HG02798 (cell line): ENCODE measurements around the gene FARP2.
"Not testable (repeated sequence)": the region's sequence is repeated elsewhere in the genome, so short reads cannot be mapped to it uniquely, and the experiment has no call there.

Experiments used
- ATAC-seq: cut with Tn5 transposase; IDR thresholded peaks from one replicate; pipeline ENCODE4 v1.9.1; 2021; ENCODE audit warnings: mild to moderate bottlenecking; ENCODE audit not compliant: unreplicated experiment, poor library complexity

Gene FARP2

DNA sequence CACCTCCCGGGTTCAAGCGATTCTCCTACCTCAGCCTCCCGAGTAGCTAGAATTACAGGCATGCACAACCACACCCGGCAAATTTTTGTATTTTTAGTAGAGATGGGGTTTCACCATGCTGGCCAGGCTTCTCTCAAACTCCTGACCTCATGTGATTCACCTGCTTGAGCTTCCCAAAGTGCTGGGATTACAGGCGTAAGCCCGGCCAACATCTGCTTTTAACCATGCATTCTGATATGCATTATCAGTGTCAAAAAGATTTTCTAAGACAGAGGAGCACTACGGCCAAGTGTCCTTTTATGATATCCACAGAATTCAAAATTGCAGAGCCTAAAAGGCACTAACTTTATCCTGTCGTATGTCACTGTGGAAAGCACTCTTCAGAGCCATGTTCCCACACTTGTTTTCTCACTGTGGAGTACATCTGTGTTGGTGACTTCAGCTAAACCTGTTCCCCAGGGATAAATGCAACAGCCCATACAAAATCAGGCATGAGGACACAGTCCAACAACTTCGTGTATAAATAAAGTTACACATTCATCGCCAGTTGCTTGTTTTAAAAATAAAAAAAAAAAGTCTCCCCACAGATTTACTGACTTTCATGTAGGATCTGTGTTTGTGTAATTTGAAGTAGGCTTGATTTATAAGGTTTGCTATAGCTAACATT, 95.9 kb downstream of the FARP2 start:
- ATAC-seq, result no peak

DNA sequence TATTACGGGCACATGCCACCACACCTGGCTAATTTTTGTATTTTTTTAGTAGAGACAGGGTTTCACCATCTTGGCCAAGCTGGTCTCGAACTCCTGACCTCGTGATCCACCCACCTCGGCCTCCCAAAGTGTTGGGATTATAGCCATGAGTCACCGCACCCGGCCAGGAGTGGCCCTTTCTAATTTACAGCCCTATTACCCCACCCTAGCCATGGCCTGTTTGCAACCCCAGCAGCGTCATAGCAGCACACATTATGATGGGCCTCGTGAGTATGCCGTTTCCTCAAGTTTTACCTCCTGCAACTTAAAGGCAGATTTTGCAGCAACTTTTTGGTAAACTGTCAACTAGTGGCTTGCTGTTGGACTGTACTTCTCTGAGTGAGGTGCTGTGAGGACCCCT, 97.8 kb downstream of the FARP2 start:
- not testable (repeated sequence) for ATAC-seq

DNA sequence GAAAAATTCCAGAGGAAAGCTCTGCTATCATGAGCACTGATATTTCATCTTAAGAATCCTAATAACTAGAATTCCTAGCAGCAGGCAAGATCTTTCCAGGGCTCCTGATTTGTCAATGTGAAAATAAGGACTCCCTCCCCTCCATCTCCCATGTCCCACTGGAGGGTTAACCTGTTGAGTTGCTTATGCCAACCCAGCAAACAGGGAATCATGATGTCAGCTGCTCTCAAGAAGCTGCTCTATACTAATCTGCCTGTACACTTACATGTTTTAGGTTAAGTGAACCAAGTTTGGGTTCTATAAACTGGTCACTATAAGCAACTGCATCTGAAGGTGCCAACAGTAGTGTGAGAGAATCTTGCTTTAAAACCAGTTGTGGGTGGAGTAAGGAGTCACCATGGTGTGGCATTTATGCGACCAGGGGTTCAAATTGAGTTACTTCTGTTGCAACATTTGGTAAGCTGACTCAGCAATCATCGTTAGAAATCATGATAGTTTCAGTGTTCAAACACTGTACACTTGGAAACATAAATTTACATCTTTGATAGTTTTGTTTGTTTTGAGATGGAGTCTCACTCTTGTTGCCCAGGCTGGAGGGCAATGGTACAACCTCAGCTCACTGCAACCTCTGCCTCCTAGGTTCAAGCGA, 98.9 kb downstream of the FARP2 start:
- no peak for ATAC-seq

DNA sequence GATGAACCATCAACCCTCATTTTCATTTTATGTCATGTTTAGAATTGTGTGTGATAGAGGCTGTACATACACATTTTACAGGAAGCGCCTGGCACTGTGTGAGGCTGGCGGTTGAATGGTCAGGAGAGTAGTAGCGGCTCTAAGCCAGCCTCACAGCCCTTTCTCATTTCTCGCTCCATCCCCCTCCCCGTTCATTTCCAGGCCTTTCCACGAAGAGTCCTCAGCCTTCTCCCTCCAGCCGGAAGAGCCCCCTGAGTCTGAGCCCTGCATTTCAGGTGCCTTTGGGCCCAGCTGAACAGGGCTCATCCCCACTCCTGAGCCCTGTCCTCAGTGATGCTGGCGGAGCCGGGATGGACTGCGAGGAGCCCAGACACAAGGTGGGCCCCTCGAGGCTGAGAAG, 100.5 kb downstream of the FARP2 start:
- ATAC-seq, result no peak

DNA sequence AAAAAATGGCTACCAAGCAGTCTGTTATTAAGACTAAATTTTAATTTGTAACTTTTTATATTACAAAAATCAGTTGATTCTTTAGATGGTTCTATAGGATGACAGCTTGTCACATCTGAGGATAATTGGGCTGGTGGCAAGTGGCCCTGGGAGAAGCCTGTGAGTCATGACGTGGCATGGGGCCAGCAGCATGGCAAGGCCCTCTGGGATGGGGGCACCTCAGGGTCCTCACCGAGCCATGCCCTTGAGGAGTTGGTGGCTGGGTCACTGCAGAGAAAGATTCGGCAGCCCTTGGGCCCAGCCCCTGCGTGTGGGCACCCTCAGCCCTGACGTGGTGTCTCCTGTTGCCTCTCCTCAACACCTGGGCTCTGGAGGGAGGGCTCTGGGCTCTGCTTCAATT, 102.6 kb downstream of the FARP2 start:
- no peak for ATAC-seq

DNA sequence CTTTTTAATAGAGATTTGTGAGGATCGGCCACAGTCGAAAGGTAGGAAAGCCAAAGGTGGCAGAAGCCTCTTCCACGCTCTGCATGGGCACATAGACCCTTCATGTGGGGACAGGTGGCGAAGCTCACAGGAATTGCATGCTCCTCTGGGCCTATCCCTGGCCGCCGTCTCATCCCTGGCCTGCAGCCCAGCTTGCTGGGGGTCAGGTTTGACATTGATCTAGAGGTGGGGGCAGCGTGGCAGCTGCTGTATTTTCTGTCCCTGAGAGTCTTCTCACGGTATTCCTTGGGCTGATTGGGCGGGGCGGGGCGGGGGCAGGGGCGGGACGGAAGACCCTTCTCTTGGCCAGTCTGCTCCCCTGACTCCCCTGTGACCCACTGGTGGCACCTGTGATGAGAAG, 103.4 kb downstream of the FARP2 start:
- ATAC-seq, result no peak

DNA sequence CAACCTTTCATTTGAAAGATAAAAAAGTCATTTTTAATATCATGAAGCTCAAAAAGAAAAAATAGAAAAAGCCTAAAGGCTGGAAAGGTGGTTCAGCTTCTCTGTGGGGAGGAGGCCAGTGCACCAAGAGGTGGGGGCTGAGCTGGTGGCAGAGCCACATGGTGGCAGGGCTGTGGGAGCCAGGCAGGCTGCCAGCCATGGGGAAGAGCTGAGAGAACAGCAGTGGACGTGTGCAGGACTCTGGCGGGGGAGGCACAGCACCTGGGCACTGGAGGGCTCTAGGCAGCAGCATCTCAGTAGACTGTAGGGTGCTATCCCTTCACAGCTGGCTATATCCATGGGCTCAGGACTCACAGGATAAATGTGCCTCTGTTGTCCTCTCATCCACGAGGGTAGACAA, 104.5 kb downstream of the FARP2 start:
- ATAC-seq, result no peak

DNA sequence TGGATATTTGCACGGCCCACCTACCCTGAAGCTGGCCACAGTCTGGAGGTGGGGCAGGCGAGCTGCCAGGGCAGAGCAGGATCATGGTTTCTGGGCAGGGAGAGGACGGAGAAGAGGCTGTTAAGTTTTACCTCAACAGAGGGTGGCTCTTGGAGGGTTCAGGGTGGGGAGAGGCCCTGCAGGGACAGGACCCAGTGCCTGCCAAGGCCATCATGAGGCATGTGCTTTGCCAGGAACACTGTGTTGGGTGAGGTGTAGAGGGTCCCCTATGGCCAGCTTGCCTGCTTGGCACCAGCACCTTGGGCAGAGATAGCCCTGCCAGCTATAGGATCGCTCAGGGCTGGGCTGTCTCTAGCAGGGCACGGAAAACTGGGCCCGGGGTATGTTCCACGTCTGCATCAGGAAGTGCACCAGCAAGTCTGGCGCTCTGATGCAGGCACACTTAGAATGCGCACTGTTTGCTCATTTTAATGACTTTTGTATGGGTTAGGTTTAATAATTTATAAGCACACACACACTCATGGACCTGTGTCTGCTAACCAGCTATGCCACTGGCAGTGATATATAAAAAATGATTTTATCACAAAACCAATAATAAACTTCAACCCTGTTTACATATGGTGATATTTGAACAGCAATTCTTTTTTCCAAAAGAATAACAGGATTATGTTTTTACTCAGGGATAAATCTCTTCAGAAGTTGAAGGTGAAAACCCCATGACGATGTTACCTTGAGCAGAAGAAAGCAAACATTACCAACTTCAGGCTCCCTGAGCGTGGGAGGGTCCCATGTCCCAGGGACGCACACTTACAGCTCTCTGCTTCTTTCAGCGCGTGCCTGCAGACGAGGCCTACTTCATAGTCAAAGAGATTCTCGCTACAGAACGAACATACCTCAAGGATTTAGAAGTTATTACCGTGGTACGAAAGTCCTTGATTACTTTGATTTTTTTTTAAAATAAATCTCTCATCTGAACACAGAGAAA, 105.9 kb downstream of the FARP2 start:
- ATAC-seq, result no peak

DNA sequence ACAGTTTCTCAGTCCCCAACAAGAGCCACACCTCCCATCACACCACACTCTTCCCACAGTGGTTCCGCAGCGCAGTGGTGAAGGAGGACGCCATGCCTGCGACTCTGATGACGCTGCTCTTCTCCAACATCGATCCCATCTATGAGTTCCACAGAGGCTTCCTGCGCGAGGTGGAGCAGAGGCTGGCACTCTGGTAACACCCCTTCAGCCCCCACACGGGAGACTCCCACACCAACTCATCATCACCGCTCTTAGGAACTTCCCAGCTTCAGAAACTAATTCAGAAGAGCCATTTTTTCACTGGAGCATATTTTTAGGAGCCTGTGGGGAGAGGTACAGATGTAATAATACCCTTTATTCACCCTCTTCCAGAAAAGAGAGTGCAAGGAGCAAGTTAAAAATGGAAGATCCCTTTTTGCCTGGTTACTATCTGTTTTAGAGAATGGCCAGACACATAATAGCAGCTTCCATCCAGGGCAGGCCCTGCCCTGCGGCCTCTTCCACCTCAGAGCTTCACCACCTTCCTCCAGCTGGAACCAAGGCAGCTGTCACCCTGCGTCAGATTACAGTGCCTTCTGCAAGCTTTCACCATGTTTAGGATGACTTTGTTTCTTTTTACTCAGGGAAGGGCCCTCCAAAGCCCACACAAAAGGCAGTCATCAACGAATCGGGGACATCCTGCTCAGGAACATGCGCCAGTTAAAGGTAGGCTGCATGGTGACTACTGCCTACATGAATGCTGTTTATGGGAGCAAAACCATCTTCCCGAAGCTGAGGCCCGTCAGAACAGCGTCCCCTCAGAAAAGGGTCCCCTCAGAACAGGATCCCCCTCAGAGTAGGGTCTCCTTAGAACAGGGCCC, 107.4 kb downstream of the FARP2 start:
- no peak for ATAC-seq

DNA sequence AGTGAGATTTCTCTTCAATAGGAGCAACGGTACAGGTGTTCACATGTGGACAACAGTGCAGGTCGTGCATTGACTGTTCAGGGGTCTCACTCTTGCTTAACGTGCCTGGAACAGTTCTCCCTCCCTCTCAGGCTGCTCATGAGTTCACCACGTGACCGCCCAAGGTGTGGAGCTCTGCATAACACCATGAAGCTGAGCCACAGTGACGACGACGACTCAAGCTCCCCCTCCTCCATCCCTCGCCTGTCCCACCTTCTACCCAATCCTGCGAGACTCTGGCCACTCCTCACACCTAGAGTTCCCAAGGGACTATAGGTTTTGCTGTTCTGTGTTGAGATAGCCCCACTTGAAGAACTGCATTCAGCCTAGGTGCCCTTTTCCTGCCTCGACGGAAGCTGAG, 109.5 kb downstream of the FARP2 start:
- no peak for ATAC-seq

DNA sequence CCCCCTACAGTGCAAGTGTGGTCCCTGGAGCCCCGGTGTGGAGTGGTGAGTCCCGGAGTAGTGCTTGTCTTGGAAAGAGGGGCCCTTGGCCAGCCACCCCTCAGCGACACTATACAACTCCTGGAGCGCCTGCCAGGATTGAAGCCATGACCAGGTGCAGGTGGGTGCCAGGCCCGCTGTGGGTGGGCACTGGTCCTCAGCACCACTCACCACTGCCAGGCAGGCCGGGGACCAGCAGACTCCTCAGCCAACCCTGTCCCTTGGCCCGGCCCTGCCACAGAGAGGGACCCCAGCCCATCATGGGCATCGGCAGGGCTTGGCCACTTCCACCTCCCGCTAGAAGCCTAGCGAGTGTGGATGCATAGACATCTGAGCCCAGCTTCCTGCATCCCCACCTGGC, 110.1 kb downstream of the FARP2 start:
- ATAC-seq, result no peak

DNA sequence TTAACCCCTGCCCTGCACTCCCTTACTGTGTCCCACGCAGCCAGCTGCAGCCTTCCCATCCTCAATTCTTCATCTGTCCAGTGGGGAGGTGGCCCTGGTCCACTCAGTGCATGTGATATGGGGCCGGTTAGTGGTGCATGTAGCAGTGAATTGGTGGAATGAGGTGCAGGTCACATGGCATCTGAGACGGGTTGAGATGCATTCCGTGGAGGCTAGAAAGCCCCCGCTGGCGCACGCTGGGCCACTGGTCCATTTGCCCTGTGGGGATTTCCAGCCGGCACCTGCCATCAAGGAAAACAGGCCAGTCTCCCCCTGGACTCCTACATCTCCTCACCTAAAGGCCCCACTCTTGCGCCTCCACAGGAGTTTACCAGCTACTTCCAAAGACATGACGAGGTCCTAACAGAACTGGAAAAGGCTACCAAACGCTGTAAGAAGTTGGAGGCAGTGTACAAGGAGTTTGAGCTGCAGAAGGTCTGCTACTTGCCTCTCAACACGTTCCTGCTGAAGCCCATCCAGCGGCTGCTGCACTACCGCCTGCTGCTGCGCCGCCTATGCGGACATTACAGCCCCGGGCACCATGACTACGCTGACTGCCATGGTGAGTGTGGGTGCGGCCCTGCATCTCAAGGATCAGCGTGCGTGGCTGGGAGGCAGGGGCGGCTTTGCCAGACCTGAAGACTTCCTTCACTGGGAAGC, 111.8 kb downstream of the FARP2 start:
- ATAC-seq, result no peak

DNA sequence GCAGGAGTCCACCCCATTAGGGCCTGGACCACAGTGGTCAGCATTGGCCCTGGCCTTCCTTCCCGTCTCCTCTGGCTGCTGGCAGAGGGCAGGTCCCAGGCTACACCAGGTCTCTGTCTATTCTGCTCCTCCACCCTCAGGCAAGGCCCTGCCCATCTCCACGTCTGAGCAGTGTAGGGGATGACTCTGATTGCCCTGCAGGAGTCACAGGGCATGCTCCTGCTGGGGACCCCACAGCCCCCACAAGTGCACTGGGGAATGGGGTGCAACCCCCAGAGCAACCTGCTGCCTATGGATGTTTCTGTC, 112.3 kb downstream of the FARP2 start:
- no peak for ATAC-seq

DNA sequence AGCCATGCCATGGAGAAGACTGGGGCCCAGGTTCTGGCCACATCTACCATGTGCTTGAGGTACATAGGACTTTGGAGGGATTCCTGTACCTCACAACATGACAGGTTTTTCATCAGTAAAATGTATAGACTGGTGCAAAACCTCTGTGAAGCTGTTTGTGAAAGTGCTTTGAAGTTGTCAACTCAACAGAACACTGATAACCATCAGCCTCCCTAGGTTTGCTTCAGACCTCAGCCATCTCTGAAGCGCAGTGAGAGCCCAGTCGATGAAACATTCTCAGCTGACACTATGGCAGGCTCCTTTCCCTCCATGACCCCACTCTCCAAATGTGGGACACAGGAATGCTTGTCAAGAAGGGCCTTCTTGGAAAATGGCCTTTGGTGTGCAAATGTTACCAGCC, 113.7 kb downstream of the FARP2 start:
- no peak for ATAC-seq

DNA sequence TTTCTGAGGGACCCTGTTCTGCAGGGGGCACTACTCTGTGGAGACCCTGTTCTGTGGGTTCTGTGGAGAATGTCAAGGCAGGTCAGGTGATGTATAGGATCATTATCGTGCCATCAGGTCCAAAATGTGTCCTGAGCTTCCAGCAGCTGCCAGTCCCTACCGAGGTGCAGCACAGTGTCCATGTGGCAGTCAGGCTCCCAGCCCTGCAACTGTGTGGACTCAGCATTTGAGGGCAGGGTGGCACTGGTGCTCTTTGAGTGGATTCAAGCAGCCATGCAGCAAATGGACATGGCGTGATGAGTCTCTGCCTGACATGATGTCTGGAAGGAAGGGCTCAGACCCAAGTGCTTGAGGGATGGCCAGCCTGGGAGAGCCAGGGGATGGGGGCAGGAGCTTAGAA, 117.3 kb downstream of the FARP2 start:
- ATAC-seq, result no peak

DNA sequence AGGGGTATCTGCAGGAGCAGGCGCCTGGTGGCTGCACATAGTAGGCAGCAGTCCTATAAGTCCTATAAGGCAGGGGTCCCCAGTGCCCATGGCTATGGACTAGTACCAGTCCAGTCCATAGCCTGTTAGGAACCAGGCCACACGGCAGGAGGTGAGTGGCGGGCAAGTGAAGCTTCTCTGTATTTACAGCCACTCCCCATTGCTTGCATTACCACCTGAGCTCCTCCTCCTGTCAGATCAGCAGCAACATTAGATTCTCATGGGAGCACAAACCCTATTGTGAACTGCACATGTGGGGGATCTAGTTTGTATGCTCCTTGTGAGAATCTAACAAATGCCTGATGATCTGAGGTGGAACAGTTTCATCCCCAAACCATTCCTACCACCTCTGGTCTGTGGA, 119.2 kb downstream of the FARP2 start:
- ATAC-seq, result no peak

DNA sequence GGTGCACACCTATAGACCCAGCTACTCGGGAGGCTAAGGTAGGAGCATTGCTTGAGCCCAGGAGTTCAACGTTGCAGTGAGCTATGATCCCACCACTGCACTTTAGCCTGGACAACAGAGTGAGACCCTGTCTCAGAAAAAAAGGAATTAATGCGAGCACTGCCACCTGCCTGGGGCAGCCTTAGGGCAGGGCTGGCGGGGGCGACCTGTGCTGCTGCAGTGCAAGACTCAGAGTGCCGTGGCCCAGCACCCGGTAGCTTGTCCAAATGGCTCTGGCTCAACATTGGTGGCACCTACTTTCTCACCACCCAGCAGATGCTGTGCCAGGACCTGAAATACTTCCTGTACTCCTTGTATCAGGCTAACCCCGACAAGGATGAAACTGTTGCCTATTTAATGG, 122.1 kb downstream of the FARP2 start:
- no peak for ATAC-seq

DNA sequence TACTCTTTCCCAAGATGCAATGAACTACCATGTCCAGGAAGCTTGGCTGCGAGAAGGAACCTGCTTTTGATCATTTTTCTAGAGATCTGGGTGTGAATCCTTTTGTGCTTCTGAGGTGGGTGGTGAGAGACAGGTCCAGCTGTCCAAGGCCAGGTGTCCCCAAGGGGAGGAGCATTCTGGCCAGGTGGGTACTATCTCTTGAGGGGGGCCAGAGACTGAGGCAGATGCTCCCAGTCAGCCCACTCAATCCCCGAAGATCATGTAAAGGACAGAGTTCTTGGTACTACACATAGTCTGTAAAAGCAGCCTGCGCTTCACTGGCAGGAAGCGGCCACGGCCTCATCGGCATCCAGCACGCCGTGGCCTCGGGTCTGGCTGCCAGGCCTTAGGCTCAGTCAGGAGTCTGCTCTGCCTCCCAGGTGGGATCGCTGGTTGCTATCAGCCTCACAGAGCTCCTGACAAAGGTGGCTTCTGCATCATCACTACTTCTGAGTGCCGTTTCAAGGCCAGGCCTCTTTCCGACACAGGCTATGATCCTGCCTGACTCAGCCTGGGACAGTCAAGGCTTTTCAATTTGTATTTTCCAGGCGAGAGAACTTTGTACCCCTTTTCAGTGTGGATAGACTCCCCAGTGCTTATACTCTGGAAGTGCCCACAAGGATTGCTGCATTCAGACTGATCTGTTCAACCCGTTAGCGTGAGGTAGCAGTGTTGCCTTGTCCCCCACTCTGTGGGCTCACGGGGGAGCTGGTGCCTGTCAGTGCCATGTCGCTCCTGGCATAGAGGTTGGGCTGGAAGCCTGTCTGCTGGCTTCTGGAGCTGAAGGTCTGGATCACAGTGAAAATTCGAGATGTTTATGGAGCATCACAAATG, 123.2 kb downstream of the FARP2 start:
- ATAC-seq, result no peak

DNA sequence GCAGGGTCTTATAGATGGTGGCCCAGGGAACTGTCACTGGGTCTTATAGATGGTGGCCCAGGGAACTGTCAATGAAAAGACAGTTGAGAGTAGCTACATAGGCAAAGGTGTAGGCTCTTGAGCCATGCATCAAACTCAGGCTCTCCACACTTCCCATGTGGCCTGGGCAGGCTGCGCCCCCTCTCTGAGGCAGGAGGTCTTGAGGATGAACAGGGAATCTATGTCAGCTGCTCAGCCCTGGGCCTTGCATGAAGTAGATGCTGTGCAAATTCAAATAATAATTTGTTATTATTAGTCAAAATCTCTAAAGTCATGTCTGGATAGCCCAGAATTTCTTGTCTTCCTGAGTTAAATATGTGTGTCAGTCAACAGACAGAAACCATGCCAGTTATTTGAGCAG, 125.6 kb downstream of the FARP2 start:
- ATAC-seq, result no peak
